GM19099 (cell line): ENCODE results near the gene ASF1B.

ENCODE experiments used
- POLR2A ChIP-seq: IDR thresholded peaks from 3 replicates; pipeline ENCODE4 v1.6.1; 2011; ENCODE audit warnings: low read depth; ENCODE audit not compliant: insufficient read length; ENCODE audit errors: extremely low read depth

ASF1B gene

DNA sequence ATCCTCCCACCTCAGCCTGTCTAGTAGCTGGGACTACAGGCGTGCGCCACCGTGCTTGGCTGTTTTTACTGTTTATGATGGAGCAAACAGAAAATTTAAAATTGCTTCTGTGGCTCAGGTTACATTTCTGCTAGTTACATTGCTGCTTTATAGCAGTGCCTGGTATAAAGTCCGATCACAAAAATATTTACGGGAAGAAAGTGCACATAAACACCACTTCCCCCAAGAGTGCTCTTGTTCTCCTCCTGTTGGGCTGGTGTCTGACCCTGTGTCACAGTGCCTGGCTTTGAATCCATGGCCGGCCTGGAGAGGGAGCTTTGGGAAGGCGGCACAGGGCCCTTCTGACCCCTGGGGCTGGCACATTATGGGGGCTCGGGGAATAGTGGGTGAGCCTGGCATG, 30.7 kb downstream of the ASF1B start:
- TF ChIP-seq POLR2A, result no peak

DNA sequence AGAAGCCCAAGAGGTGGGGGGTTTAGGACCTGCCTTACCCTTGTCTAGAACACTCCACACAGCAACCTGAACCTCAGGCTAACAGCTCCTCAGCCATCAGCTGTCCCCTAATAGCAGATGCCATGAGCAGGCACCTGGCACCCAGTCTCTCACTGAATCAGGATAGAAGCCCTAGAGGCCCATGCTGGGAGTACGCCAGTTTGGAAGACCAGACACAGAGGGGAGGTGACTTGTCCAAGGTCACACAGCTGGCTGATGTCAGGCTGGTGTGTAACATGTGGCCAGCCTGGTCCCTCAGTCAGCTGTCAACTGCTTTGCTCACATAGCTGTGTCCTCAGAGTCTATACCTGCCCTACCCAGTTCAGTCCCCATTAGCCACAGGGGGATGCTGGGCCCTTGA, 33.1 kb downstream of the ASF1B start:
- no peak for TF ChIP-seq POLR2A

DNA sequence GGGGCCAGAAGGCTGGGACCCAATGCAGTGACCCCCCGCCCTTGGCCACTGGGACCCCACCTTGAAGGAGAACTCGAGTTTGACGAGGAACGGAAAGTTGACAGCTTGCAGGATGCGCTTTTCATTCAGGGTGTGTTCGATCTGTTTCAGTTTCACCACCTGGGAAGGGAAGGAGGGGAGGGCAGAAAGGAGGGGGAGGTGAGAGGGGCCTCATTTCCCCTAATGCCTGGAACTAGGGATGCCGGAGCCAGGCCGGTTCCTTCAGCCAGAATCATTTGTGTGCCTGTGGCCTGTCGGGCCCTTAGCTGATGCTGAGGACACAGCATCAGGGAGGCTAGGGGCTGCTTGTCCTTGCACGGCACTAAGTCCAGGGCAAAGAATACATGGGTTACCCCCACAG, 33.6 kb downstream of the ASF1B start:
- TF ChIP-seq POLR2A, result no peak

DNA sequence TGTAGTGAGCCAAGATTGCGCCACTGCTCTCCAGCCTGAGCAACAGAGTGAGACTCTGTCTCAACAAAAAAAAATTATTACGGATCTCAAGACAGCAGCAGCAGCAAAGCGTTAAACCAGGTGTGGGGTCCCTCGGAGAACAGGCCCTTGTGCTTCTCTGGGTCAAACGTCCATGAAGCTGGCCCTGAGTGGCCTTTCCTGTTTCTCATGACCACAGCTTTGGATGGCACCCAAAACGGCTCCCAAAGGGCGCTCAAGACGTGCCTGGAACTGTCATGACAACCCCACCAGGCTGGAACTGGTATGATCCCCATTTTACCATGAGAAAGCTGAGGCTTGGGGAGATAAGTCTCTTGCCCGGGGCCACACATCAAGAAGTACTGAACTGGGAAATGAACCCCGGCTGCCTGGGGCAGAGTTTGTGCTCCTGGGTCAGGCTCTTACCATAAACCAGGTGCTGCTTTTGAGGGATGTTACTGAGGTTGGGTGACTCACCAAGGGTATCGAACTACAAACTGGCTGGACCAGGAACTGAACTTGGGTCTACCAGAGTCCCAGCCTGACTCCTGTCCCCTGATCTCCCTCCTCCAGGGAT, 34.2 kb downstream of the ASF1B start:
- no peak for TF ChIP-seq POLR2A

DNA sequence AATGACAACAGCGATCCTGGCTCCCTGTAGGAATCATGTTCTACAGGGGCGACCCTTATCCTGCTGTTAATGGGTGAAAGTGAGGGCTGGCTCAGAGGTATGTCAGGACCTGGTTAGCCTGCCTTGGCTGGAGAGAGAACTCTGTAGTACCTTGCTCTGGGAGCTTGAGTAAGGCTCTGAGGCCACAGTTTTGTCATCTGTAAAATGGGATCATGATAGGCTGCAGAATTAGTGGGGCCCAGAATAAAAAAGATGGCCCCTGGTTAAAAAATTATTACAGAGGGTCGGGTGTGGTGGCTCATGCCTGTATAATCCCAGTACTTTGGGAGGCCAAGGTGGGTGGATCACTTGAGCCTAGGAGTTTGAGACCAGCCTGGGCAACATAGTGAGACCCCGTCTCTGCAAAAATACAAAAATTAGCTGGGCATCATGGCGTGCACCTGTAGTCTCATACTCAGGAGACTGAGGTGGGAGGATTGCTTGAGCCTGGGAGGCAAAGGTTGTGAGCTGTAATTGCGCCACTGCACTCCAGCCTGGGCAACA, 35.3 kb downstream of the ASF1B start:
- TF ChIP-seq POLR2A, result no peak

DNA sequence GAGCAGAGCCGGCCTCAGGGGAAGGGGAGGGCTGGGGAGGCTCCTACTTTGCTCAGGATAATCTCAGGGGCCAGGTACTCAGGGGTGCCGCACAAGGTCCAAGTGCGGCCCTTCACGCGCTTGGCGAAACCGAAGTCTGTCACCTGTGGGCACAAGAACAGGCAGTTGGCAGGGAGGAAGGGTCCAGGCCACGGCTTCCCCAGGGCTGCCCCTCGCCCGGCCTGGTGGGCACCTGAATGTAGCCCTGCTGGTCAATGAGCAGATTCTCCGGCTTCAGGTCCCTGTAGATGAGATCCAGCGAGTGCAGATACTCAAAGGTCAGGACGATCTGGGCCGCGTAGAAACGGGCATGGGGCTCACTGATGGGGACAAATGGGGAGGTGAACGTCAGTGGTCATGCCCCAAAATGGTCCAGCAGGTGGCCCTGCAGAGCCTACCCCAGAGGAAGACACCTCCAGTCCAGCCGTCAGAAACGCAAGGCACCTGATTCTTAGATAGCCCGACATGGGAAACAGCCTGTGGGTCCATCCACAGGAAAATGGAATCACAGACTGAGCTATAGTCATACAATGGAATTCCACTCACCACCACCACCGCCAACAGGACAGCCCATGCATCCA, 38.7 kb downstream of the ASF1B start:
- TF ChIP-seq POLR2A, result no peak

DNA sequence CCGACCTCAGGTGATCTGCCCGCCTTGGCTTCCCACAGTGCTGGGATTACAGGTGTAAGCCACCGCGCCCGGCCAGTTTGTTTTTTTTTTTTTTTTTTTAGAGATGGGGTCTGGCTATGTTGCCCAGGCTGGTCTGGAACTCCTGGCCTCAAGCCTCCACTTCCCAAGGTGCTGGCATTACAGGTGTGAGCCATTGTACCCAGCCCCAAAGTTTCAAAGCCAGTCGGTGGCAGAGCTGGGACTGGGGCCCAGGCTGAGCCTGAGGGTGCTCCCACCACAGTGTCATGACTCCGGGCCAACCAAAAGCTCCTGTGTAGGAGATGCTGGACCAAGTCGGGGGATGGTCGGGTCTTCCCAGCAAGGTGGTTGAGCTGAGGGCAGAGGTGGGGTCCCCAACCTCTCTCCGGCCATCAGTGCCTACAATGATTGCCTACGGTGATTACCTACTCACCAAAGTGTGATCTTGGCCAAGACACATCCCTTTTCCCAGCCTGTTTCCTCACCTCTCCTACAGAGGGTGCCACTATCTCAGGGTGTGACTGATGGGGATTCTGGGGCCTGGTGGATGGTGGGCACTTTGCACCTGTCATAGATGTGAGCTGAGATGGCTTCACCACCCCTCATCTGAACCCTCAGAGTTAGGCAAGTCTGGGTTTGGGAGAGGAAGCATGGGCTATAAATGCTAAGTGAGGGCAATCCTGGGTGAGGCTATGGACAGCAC, 40.0 kb downstream of the ASF1B start:
- TF ChIP-seq POLR2A, result no peak

DNA sequence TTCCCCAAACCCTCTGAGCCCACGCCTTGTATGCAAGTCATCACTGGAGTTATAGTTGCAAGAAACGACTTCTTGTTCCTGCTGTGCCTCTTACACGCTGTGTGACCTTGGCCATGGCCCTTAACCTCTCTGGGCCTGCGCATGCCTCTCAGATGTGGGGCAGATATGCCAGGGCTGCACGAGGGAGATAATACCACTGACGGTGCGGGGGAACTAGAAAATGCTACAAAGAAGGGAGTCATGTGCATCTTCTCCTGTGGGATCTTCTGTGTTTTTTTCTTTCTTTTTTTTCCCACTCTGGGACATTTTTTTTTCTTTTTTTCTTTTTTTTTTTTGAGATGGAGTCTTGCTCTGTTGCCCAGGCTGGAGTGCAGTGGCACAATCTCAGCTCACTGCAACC, 41.5 kb downstream of the ASF1B start:
- no peak for TF ChIP-seq POLR2A

DNA sequence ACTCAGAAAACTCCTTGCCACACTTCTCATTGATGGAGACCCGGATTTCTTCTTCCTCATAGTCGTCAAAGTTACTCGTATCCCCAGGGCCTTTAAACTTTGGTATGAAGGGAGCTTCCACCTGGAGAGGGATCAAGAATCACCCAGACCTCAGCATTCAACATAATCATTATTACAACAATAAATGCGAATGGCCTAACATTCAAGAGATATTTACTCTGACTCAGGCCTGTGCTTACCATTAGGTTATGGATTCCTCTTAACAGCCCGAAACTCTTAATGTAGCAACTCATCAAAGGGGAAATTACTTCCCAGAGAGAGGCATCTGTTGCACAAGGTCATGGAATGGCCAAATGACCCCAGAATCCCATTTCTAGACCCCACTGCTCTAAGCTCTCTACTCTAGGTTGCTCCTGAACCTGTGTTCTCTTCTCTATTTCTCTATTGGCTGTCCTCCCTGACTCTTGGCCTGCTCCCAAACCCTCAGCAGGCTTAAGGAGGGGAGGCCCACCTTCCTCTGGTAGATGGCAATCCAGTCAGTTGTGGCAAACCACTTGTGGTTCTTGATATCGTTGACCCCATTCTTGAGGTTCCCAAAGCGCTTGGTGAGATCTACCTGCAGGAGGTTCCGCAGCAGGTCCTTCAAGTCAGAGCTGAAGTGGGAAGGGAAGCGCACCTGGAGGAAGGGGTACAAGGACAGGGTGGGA, 43.1 kb downstream of the ASF1B start:
- no peak for TF ChIP-seq POLR2A

DNA sequence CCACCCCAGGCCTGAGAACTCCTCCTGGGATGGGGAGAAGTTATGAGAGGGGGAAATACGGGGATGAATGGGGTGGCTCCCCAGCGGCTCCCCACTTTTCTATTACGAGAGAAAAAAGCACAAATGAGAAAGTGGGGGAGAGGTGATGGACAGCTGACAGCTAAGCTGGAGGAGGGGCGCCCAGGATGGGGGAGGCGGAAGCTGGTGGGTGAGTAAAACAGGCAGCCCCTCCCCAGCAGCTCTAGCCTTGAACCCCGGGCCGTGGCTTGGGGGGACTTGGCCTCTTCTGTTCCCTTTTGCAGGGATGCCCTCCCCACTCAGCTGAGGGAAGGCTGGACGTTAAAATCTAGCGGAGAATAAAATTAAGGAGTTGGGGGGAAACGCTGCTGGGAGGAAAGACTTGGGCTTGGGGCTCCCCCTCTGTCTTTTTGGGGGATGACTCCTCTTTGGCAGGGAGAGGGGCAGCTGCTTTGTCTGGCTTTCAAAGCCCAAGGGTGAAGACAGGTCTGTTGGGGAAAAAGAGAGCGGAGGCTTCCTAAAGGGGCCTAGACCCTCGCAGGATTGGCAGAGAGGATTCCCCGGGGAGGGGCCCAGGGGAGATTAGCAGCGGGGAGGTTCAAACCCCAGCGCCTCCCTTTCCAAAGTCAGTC, 44.5 kb downstream of the ASF1B start:
- no peak for TF ChIP-seq POLR2A

DNA sequence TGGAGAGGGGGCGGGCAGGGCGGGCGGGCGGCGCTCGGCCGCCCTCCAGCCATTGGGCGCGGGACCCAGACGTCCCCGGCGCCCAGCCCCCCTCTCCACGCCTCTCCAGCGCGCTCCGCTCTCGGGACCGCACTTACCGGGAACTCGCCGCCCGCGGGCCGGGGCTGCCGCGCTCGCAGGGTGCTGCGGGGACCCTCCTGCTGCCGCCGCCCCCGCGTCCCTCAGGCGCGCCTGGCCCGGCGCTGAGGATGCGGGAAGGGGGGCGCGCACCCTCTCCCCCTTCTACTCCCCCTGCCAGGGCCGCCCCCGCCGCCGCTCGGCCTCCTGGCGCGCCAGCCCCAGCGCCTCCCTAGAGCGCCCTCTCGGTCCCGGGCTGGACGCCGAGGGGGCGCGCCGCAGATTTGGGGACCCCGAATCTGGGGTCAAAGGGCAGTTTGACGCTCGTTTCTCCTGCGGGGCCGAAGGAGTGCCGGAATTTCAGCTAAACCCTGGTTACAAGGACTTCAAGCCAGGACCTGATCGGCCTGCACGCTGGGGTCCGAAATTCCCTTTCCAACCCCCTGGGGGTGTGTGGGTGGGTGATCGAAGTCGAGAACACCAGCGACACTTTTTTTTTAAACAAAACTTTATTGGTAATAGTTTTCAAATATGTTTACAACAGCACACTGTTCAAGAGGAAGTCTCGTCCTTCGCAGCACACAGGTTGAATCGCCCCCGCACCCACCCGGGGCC, 45.1 kb downstream of the ASF1B start:
- TF ChIP-seq POLR2A, result peak; percentile 75

DNA sequence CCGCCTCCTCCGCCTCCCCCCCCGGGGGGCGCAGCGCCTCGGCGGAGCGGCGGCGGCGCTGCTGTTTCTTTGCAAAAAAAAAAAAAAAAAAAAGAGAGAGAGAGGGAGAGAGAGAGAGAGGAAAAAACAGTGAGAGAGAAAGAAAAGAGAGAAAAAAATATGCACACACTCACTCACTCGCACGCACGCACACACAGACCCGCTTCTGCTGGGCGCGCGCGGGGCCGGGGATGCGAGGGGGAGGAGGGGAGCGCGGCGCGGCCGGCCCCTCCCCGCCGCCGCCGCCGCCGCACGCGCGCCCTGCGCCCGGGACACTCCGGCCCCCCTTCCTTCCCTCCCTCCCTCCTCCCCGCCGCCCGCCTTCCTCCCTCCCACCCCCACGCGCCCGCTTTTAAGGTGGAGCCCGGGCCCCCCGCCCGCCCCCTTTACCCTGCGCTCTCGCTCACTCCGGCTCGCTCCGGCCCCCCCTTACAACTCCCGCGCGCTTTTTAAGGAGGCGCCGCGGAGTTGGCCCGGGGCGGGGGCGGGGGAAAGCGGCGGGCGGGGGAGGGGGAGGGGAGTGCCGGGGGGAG, 45.8 kb downstream of the ASF1B start, which contains the start of gene SAMD1:
Gene SAMD1, minus strand, starts transcription at position 243 of the 572 bp plus-strand sequence.
- TF ChIP-seq POLR2A, result no peak

DNA sequence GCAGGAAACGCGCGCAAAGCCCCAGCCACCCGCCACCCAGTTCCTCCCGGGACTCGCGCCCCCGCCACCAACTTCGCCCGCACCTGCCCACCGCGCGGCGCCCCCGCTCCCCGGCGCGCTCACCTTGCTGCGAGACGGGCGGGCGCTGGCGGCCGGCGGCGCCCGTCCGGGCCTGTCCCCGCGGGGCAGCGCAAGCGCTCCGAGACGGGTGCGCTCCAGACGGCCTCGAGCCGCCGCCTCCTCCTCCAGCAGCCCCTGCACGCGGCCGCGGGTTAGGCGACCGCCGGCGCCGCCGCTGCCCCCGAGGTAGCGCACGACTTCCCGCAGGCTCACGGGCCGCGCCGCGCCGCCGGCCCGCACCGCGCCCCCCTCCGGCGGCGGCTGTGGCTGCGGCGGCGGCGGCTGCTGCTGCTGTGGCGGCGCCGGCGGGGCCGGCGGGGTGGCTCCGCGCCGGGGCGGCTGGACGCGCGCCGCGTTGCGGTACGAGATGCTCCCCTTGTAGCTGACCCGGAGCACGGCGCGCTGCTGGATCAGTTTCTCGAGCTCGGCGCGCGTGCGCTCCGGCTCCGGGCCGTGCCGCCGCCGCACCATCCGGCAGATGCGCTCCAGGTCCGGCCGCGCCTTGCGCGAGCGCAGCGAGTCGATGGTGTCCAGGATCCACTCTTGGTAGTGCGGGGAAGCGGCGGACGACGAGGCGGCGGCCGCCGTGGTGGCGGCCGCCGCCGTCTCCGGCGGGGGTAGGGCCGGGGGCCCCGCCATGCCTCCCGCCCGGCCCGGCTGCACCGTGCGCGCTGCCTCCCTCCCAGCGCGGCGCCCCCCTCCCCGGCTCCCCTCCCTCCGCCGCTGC, 46.5 kb downstream of the ASF1B start:
- TF ChIP-seq POLR2A, result no peak

DNA sequence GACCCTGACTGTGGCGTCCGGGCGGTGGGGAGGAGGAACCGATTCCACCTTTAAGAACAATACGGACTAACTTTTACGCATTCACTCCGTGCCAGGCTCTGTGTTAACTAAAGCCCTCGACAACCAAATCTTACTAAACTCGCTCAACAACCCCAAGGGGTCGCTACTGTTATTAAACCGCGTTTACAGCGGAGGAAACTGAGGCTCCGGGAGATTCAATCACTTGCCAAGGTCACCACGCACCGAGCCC, 47.1 kb downstream of the ASF1B start:
- no peak for TF ChIP-seq POLR2A
